Measurements from ENCODE around the gene ARHGAP26.

Gene ARHGAP26

GRCh38 chr5:143216211-143216610 is 446.0 kb downstream of the ARHGAP26 start:
- H2AFZ ChIP-seq (ENCODE audit: low read length), result peak overlapping the region; percentile 50
- peak overlapping the region; percentile 60 for H3K4me2 ChIP-seq (ENCODE audit: low read length)
- H3K4me3 ChIP-seq (ENCODE audit: low read depth, low read length, poor library complexity, severe bottlenecking), result peak overlapping the region; percentile 17
- H3K27me3 ChIP-seq (ENCODE audit: insufficient read depth, low read length), result no peaks in the 10 kb centered on the region
- H3K79me2 ChIP-seq (ENCODE audit: insufficient read depth, low read length), result no peaks in the 10 kb centered on the region
- no peaks in the 10 kb centered on the region for H3K9me2 ChIP-seq (ENCODE audit: low read depth, low read length)
- H3K9me3 ChIP-seq (ENCODE audit: low read length), result no peaks in the 10 kb centered on the region
- no peaks in the 10 kb centered on the region for H3K36me3 ChIP-seq (ENCODE audit: insufficient read depth, low read length)
- peaks cover 94% of the 10 kb centered on the region for H3K4me1 ChIP-seq (ENCODE audit: insufficient read depth, low read length, severe bottlenecking)
- H3K27ac ChIP-seq (ENCODE audit: low read depth, low read length, poor library complexity, severe bottlenecking), result peak overlapping the region; percentile 99
- TF ChIP-seq EZH2 (IDR thresholded peaks at IDR 0.05; ENCODE audit: borderline replicate concordance, low read length) (no peak), CTCF (IDR thresholded peaks at IDR 0.05; ENCODE audit: low read length) (no peak)
- peak overlapping the region; percentile 55 for H3K9ac ChIP-seq (ENCODE audit: low read length)
- no peaks in the 10 kb centered on the region for H4K20me1 ChIP-seq (ENCODE audit: insufficient read depth, low read length)
- peaks cover 6% of the 10 kb centered on the region; the same call in 1 of the 2 replicates for H3F3A ChIP-seq (ENCODE audit: insufficient read depth, low read length)

GRCh38 chr5:143217065-143217803 is 447.1 kb downstream of the ARHGAP26 start:
- Histone ChIP-seq H3K27me3 (ENCODE audit: insufficient read depth, low read length) (no peaks in the 10 kb centered on the region), H3K27ac (ENCODE audit: low read depth, low read length, poor library complexity, severe bottlenecking) (peak overlapping the region; percentile 99), H3K4me3 (ENCODE audit: low read depth, low read length, poor library complexity, severe bottlenecking) (no peak overlapping the region), H3K79me2 (ENCODE audit: insufficient read depth, low read length) (no peaks in the 10 kb centered on the region), H4K20me1 (ENCODE audit: insufficient read depth, low read length) (no peaks in the 10 kb centered on the region), H3K4me1 (ENCODE audit: insufficient read depth, low read length, severe bottlenecking) (peaks cover 99% of the 10 kb centered on the region), H3K9ac (ENCODE audit: low read length) (no peak overlapping the region; the same call in 1 of the 2 replicates), H3K4me2 (ENCODE audit: low read length) (no peak overlapping the region), H2AFZ (ENCODE audit: low read length) (no peak overlapping the region), H3F3A (ENCODE audit: insufficient read depth, low read length) (peaks cover 6% of the 10 kb centered on the region; the same call in 1 of the 2 replicates), H3K9me2 (ENCODE audit: low read depth, low read length) (no peaks in the 10 kb centered on the region), H3K36me3 (ENCODE audit: insufficient read depth, low read length) (no peaks in the 10 kb centered on the region), H3K9me3 (ENCODE audit: low read length) (no peaks in the 10 kb centered on the region)
- no peak for TF ChIP-seq EZH2 (IDR thresholded peaks at IDR 0.05; ENCODE audit: borderline replicate concordance, low read length)
- TF ChIP-seq CTCF (IDR thresholded peaks at IDR 0.05; ENCODE audit: low read length), result no peak

- Histone ChIP-seq H3K9ac (ENCODE audit: low read length) (no peak overlapping the region; the same call in 1 of the 2 replicates), H3F3A (ENCODE audit: insufficient read depth, low read length) (peaks cover 6% of the 10 kb centered on the region; the same call in 1 of the 2 replicates), H4K20me1 (ENCODE audit: insufficient read depth, low read length) (no peaks in the 10 kb centered on the region), H3K4me2 (ENCODE audit: low read length) (no peak overlapping the region), H2AFZ (ENCODE audit: low read length) (no peak overlapping the region), H3K9me2 (ENCODE audit: low read depth, low read length) (no peaks in the 10 kb centered on the region), H3K4me1 (ENCODE audit: insufficient read depth, low read length, severe bottlenecking) (peaks cover 99% of the 10 kb centered on the region), H3K27me3 (ENCODE audit: insufficient read depth, low read length) (no peaks in the 10 kb centered on the region), H3K9me3 (ENCODE audit: low read length) (no peaks in the 10 kb centered on the region), H3K27ac (ENCODE audit: low read depth, low read length, poor library complexity, severe bottlenecking) (peak overlapping the region; percentile 99), H3K79me2 (ENCODE audit: insufficient read depth, low read length) (no peaks in the 10 kb centered on the region), H3K4me3 (ENCODE audit: low read depth, low read length, poor library complexity, severe bottlenecking) (no peak overlapping the region), H3K36me3 (ENCODE audit: insufficient read depth, low read length) (no peaks in the 10 kb centered on the region)
- TF ChIP-seq CTCF (IDR thresholded peaks at IDR 0.05; ENCODE audit: low read length) (no peak), EZH2 (IDR thresholded peaks at IDR 0.05; ENCODE audit: borderline replicate concordance, low read length) (no peak)
These were observed 447.6 kb downstream of the ARHGAP26 start for GRCh38 chr5:143217804-143218160.
